ENCODE measurements around the gene DGCR8.
A peak's percentile ranks its signal among the peaks of the same experiment; 100 is the strongest.

Gene DGCR8

DNA sequence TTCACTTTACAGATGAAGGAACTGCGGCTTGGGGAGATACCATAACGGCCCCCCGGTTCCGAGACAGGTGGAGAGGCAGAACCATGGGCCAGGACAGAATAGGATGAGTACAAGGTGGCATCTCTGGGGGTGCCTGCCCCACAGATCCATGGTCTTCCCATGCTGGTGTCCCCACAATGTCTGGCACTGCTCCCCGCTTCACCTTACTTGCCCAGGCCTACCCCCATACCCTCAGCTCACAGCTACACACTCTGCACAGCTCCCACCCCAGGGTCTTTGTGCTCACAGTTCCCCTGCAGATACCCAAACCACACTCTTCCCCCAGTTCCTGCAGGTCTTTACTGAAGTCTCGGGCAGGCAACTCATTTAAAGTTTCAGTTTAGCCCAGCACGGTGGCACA, 11.4 kb upstream of the DGCR8 start:
- Histone ChIP-seq H3K9me3 (no peaks in the 10 kb centered on the region), H3K36me3 (no peaks in the 10 kb centered on the region), H3K27me3 (no peaks in the 10 kb centered on the region), H3K4me1 (no peaks in the 10 kb centered on the region), H3K4me3 (ENCODE audit: low read depth, low read length) (no peak overlapping the region)
- TF ChIP-seq, protein P1, sequence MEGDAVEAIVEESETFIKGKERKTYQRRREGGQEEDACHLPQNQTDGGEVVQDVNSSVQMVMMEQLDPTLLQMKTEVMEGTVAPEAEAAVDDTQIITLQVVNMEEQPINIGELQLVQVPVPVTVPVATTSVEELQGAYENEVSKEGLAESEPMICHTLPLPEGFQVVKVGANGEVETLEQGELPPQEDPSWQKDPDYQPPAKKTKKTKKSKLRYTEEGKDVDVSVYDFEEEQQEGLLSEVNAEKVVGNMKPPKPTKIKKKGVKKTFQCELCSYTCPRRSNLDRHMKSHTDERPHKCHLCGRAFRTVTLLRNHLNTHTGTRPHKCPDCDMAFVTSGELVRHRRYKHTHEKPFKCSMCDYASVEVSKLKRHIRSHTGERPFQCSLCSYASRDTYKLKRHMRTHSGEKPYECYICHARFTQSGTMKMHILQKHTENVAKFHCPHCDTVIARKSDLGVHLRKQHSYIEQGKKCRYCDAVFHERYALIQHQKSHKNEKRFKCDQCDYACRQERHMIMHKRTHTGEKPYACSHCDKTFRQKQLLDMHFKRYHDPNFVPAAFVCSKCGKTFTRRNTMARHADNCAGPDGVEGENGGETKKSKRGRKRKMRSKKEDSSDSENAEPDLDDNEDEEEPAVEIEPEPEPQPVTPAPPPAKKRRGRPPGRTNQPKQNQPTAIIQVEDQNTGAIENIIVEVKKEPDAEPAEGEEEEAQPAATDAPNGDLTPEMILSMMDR (IDR thresholded peaks at IDR 0.05; ENCODE audit: low read depth, low read length): no peak
- DNase-seq: no peak

DNA sequence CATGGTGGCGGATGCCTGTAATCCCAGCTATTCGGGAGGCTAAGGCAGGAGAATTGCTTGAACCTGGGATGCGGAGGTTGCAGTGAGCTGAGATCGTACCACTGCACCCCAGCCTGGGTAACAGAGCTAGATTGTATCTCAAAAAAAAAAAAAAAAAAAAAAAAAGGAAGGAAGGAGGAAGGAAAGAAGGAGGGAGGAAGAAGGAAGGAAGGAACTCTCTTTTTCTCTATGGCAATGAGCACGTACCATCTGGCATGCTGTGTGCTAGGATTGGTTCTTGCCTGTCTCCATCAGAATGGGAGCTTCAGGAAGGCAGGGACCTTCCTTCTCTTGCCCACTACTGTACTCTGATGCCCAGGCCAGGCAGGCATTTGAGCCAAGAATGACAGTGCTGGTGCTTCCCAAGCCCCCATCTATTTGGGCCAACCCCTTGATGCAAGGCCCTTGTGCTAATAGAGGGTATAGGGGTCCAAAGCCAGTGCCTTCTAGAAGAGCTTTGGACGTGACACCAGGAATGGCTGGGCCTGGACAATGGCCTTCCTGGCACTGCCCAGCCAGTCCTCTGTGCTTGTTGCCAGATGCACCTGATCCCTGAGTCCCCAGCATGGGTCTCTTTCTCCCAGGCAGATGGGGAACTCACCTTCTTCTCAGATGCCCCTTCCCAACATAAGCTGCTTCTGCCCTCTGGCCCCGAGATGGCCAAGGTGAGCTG, 10.6 kb upstream of the DGCR8 start:
- no peaks in the 10 kb centered on the region for H3K27me3 ChIP-seq
- H3K36me3 ChIP-seq: no peaks in the 10 kb centered on the region
- no peak overlapping the region for H3K4me3 ChIP-seq (ENCODE audit: low read depth, low read length)
- TF ChIP-seq, protein P1 (IDR thresholded peaks at IDR 0.05; ENCODE audit: low read depth, low read length): no peak
- H3K9me3 ChIP-seq: no peaks in the 10 kb centered on the region
- no peak for DNase-seq
- H3K4me1 ChIP-seq: no peaks in the 10 kb centered on the region

DNA sequence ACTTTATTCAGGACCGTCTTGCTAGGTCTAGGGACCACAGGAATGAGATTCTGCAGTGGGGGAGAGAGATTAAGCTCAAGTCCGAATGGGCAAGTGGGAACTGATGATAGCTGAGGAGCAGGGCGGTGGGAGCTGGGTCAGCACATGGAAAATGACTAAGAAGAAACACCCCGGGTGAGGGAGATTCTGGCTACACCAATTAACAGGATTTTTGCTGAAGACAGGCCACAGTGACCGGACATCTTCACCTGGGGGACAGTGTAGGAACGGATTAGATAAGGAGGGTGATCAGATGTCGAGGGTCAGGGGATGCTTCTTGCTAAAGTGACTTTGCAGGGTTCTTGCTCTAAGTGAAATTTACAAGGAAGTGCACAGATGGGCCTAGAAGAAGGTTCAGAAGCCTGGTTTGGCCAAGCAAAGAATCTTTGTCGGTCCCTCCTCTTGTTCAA, 8.5 kb upstream of the DGCR8 start:
- TF ChIP-seq, protein P1 (IDR thresholded peaks at IDR 0.05; ENCODE audit: low read depth, low read length): no peak
- DNase-seq: no peak
- Histone ChIP-seq H3K9me3 (no peaks in the 10 kb centered on the region), H3K27me3 (no peaks in the 10 kb centered on the region), H3K4me1 (no peaks in the 10 kb centered on the region), H3K4me3 (ENCODE audit: low read depth, low read length) (no peak overlapping the region), H3K36me3 (no peaks in the 10 kb centered on the region)

DNA sequence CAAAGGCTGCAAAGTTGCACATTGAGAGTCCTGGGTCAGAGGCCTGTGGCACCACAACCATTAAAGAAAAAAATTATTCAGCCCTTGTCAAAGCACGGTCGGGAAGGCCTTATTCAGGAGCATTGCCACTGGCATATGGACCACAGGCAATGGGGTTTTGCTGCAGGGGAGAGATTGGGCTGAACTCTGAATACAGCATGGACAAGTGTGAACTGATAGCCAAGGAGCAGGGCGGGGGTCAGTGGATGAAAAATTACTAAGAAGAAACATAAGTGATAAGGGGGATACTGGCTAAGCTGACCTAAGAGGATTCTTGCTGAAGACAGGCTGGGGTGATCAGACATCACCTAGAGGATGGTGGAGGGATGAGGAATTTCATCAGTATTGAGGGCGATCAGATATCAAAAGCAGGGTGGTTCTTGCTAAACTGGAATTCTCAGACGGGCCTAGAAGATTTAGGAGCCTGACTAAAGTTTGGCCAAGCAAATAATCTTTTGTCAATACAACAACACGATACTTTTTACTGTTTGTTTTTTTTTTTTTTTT, 3.3 kb upstream of the DGCR8 start:
- Histone ChIP-seq H3K36me3 (peaks cover 3% of the 10 kb centered on the region), H3K4me1 (no peaks in the 10 kb centered on the region), H3K4me3 (ENCODE audit: low read depth, low read length) (no peak overlapping the region), H3K27me3 (no peaks in the 10 kb centered on the region), H3K9me3 (no peaks in the 10 kb centered on the region)
- TF ChIP-seq, protein P1 (IDR thresholded peaks at IDR 0.05; ENCODE audit: low read depth, low read length): no peak
- no peak for DNase-seq

DNA sequence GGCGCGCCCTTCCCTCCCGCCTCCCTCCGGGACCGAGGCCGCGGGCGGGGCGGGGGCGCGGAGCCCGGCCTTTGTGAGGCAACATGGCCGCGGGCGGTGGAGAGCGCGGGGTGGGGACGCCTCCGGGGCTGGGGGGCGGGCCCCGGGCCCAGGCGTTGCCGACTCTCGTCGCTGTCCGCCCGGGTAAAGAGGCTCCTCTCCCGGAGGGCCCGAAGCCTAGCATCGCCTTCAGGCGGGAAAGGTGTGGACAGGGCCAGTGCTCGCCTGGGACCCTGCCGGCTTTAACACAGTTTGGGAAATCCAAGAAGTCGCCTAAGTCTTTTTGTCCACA, 369 bp downstream of the DGCR8 start:
- peak; percentile 77 for DNase-seq
- Histone ChIP-seq H3K4me1 (peaks cover 8% of the 10 kb centered on the region), H3K4me3 (ENCODE audit: low read depth, low read length) (peak overlapping the region; percentile 97), H3K27me3 (no peaks in the 10 kb centered on the region), H3K36me3 (peaks cover 13% of the 10 kb centered on the region), H3K9me3 (no peaks in the 10 kb centered on the region)
- TF ChIP-seq, protein P1 (IDR thresholded peaks at IDR 0.05; ENCODE audit: low read depth, low read length): no peak
